GM19023 (cell line): ENCODE measurements around the gene HS3ST5.

Experiments
- ATAC-seq: cut with Tn5 transposase; IDR thresholded peaks from one replicate; pipeline ENCODE4 v1.9.1; 2021; ENCODE audit warnings: mild to moderate bottlenecking, moderate library complexity; ENCODE audit not compliant: unreplicated experiment

Gene HS3ST5

GRCh38 chr6:114200891-114201290 is 141.9 kb downstream of the HS3ST5 start:
- no peak for ATAC-seq

GRCh38 chr6:114195631-114196403 is 147.0 kb downstream of the HS3ST5 start:
- ATAC-seq, result no peak

- ATAC-seq, result no peak
Observed at GRCh38 chr6:114195027-114195365, 147.8 kb downstream of the HS3ST5 start.

GRCh38 chr6:114194362-114195026 is 148.3 kb downstream of the HS3ST5 start:
- no peak for ATAC-seq

GRCh38 chr6:114187563-114187962 is 155.3 kb downstream of the HS3ST5 start:
- ATAC-seq, result no peak

- no peak for ATAC-seq
Observed at GRCh38 chr6:114181664-114182063, 161.2 kb downstream of the HS3ST5 start.

- ATAC-seq, result no peak
Observed at GRCh38 chr6:114179411-114179810, 163.4 kb downstream of the HS3ST5 start.

- no peak for ATAC-seq
Observed at GRCh38 chr6:114176726-114177125, 166.1 kb downstream of the HS3ST5 start.

GRCh38 chr6:114172576-114173260 is 170.1 kb downstream of the HS3ST5 start:
- ATAC-seq, result no peak

- no peak for ATAC-seq
Observed at GRCh38 chr6:114171473-114171872, 171.3 kb downstream of the HS3ST5 start.

- ATAC-seq, result no peak
Observed at GRCh38 chr6:114170958-114171387, 171.8 kb downstream of the HS3ST5 start.

GRCh38 chr6:114170372-114170771 is 172.5 kb downstream of the HS3ST5 start:
- no peak for ATAC-seq

GRCh38 chr6:114169763-114170162 is 173.1 kb downstream of the HS3ST5 start:
- no peak for ATAC-seq

- no peak for ATAC-seq
Observed at GRCh38 chr6:114167583-114168576, 174.9 kb downstream of the HS3ST5 start.

GRCh38 chr6:114164207-114164606 is 178.6 kb downstream of the HS3ST5 start:
- ATAC-seq, result no peak

GRCh38 chr6:114162691-114163347 is 180.0 kb downstream of the HS3ST5 start:
- ATAC-seq, result no peak

GRCh38 chr6:114160881-114161280 is 181.9 kb downstream of the HS3ST5 start:
- ATAC-seq, result no peak

GRCh38 chr6:114159727-114160126 is 183.1 kb downstream of the HS3ST5 start:
- ATAC-seq, result no peak

GRCh38 chr6:114158838-114159694 is 183.8 kb downstream of the HS3ST5 start:
- ATAC-seq, result no peak
